NCI-H510A (cell line): ENCODE measurements around the gene HECTD3.
"Not testable (repeated sequence)": the region's sequence is repeated elsewhere in the genome, so short reads cannot be mapped to it uniquely, and the experiment has no call there.

Experiments used
- DNase-seq: peaks from one replicate; lab custom pipeline; 2025; lab: John Stamatoyannopoulos, UW

The HECTD3 gene

DNA sequence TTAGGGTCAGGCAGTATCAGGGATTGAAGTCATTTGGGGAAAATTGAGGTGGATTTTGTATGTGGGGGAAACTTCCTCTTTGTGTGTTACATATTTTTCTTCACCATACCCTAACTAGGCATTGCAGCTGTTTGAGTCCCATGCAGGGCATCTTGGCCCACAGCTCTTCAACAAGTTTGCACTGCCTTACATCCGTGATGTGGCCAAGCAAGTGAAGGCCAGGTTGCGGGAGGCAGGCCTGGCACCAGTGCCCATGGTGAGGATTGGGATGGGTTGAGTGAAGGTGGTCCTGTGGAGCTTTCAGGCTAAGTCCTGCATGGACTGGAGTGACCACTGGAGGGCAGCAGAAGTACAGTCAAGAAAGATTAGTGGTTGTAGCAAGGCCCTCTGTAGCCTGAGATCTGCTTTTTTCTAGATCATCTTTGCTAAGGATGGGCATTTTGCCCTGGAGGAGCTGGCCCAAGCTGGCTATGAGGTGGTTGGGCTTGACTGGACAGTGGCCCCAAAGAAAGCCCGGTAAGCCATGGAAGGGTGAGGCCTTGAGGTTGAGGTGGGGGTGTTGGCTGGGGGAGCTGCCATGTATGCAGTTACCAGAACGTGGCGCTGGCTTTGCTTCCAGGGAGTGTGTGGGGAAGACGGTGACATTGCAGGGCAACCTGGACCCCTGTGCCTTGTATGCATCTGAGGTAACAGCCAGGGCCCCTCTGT is 3.4 kb upstream of the HECTD3 start:
- DNase-seq = peak; percentile 22

DNA sequence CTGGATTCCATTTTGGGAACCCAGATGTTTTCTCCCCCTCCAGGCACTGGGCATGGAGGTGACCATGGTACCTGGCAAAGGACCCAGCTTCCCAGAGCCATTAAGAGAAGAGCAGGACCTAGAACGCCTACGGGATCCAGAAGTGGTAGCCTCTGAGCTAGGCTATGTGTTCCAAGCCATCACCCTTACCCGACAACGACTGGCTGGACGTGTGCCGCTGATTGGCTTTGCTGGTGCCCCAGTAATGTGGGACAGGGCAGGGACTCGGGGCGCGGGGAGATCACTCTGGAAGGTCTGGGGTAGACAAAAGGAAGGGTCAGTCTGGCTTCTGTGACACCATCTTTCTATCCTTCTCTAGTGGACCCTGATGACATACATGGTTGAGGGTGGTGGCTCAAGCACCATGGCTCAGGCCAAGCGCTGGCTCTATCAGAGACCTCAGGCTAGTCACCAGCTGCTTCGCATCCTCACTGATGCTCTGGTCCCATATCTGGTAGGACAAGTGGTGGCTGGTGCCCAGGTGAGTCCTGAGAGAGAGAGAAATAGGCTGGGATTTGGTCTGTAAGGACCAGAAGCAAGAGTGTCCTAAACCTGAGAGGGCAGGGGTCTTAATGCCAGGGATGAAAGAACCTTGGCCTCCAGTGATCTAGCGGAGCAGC is 2.6 kb upstream of the HECTD3 start:
- DNase-seq = no peak

DNA sequence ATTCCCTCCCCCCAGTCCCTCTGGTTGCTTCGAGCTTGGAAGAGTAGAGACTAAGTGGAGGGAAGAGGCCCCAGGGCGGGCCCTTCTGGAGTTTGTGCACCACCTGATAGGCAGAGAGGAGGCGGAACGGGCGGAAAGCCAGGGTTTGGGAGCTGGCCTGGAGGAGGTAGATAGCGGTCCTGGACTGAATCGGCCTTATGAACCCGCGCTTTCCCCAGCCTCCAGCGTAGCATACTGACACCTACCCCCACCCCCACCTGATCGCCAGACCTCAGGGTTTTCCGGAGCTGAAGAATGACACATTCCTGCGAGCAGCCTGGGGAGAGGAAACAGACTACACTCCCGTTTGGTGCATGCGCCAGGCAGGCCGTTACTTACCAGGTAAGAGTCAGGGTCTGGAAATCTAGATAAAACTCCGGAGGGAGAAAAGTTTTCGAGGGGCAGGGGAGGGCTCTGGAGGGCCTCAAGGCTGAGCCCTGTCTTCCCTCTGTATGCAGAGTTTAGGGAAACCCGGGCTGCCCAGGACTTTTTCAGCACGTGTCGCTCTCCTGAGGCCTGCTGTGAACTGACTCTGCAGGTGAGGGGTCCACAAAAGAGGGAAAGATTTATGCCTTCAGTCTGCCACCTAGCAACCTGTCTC is 1.6 kb upstream of the HECTD3 start:
- no peak for DNase-seq

DNA sequence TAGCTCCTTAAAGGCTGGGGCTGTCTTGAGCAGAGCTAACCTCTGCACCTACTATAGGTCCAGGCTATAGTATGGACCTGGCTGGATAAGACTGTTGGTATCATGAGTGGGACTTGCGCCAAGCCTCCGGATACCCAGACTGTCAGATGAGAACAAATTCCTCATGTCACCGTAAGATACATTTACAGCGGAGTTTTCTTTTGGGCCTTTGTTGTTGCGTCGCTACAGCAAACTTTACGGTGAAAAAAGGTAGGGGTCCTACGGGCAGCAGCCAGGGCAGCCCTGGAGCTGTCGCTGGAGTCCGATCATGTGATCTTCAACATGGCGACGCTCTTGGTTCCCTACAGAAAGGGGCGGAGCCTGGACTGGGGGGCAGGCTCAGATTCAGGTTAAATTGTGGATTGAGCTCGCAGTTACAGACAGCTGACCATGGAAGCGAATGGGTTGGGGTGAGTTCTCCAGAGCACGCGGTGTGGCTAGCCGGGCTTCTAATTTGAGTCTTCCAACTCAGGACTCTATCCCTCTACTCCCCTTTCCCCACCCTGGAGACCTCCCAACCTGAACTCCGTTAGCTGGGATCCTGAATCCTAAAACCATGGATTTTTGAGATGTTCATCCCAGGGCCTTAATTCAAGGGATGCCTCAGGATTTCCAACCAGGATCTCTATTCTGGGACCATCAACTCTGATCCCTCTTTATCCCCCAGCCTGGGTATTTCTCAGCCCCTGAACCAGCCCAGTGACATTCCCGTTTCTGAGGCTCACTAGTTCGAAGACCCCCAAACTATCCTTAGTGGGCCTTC is 914 bp upstream of the HECTD3 start, which contains the start of gene UROD:
Gene UROD (plus strand): TSS at position 418 of the 802 bp plus-strand sequence. CDS start 12 bp downstream, at position 430.
- DNase-seq = peak; percentile 88

DNA sequence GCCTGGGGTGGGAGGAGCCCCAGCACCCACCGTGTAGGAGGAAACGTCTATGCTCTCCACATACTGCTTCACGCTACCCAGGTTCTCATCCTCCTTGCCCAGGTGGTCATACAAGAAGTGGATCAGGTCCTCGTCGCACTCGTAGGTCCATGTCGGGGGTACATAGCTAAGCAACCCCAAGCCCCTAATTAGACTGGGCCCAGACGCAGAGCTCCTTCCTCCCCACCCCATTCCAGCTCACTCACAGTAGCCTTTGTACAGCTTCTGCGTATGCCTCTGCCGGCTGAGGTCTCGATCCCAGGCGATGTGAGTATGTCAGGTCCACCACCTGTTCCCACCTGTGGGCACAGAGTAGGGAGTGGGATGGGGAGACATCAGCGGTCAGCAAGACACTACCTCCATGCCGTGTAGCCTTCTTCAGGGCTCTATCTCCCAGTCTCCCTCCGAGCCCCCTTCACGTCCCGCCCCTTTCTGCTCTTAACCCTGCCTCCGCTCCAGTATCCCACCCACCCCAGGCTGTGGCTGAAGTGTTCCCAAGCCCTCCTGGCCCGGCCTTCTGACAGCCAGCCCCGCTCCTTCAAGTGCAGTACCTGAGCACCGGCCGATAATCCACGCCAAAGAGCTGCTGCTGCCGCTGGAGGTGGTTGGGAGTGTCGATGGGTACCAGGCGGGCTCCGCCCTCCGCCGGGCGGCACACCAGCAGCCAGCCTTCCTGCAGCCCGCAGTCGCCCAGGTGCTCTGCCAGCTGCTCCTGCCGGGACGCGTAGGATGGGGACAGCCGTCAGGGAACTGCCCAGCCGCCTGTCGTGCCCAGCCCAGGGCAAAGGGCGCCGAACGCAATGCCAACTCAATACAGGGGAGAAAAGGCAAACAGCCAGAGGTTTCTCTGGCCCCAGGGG is 919 bp downstream of the HECTD3 start:
- peak; percentile 58 for DNase-seq

DNA sequence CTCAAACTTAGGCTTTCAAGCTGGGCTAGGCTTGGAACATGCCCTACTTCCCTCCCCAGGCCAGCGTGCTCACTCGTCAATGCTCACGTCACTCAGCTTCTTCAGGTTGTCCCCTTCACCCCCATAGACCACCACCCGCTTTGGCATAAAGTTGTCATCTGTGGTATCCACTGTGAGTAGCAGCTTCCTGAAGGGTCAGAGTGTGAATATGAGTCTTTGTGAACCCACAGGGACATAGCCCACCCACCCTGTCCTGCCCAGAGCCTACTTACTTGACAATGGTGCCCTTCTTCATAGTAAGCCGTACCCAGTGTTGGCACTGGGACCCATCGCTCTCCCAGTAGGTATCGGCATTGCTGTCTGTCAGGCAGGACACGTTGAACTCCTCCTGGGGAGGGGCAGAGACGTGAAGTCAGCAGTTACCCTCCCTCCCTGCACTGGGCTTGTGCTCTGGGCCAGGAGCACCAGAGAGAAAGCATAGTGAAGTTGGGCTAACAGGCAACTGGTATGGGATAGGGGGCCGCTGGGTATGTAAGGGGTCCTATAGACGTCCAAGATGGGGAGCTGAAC is 1.7 kb downstream of the HECTD3 start:
- no peak for DNase-seq

DNA sequence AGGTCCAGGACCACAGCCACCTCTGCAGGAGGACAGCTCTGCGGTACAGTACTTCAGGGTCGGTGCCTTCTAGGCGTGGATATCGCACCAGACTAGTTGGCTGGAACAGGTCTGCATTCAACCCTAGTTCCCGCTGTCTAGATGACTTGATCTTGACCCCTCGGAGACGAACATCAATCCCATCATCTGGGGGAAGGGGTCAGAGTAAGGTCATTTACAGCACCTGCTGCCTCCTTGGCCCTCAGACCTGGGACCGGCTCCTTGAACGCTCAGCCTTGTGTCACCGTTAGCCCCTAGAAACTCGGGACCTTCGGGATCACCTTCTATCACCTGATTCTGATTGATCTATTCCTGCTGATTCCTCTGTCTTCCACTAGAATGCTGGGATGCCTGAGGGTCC is 2.6 kb downstream of the HECTD3 start:
- DNase-seq = no peak

DNA sequence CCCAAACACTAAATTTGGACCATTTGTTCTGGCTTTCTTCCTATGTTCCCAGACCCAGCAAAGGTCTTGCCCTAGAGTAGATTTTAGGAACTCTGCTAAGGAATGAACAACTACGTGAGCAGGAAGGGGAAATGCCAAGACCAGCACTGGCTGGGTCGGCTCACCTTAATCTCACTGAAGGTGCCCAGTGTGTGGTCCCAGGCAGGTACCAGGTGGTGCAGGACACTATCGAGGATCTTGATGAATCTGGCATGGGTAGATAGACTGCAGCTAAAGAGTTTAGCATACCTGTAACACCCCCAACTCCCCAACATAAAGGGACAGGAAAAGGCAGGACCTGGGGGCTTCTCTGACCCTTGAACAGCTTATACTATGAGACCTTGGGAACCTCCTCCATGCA is 3.0 kb downstream of the HECTD3 start:
- no peak for DNase-seq

DNA sequence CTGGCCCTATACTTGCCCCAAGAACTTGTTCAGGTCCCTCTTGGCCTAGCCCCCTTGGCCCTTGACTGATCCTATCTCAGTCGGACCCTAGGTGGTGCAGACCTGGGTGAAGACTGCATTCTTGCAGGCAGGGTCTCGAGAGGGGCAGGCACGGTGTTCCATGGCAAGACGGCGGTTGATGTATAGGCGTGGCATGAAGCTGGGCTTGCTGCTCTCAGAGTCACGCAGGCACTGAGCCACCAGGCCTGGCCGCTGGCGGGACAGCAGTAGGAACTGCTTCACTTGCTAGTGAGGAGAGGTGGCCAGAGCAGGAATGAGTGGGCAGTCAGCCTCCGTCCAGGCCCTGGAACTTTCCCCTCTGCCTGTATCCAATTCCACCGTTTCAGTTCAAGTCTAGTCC is 3.8 kb downstream of the HECTD3 start:
- no peak for DNase-seq

DNA sequence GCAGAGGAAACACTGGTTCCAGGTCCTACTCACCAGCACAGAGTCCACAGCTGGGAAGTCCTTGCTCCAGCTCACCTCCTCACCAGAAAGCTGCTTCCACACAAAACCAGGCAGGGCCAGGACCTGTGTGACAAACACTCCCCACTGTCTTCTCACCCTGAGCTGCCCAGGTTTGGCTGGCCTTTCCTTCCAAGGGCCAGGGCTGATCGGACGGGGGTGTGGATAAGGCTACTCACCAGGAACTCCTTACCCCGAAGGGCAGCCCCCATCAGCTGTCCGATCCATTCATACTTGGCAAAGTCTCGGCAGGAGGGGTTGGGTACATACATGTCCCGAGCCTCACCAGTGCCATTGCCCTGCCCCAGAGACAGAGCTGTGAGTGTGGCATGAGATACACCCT is 5.4 kb downstream of the HECTD3 start:
- DNase-seq = no peak

DNA sequence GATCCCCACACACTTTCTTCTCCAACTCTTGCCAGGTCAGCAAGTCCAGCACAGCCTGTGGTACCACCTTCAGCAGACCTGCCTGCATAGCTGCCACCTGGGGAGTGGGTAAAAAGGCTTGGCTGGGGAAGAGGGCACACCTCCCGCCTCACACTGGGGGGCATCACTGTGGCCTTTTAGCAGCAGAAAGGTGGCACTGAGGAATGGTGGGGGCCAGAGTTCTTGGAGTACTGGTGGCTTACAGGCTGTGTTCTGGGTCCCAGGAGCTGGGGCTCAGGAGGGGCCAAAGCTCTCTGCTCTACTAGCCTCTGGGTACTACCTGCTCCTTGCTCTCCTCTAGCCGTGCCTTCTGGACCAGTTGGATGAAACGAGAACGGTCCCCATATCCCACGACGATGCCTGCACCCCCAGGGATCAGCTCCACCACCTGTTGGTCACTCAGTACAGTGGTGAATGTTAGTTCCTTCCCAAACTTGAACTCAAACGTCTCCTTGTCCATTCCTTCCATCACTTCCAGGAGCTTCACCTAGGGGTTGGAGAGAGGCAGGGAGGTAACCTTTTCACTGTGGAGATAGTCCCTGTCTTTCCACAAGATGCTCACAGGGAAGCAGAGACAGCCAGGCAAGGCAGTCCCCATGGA is 6.7 kb downstream of the HECTD3 start:
- DNase-seq = no peak

DNA sequence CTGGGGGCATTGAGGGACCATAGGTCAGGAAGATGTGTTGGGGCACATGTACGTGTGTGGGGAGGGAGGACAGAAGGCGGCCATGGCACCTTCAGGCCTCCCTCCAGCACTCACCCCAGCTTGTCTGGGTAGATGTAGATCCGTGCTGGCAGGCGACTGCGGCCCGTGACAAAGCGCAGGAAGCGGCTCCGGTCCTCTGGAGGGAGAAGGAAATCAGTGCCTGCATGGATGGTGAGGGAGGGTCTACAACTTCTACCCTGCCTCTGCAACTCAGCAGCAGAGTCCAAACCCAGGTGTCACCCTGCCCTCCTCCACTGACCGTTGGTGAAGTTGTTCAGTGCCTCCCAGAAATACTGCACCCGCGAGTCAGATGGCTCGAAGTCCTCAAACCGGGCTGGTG is 7.4 kb downstream of the HECTD3 start:
- DNase-seq = no peak

DNA sequence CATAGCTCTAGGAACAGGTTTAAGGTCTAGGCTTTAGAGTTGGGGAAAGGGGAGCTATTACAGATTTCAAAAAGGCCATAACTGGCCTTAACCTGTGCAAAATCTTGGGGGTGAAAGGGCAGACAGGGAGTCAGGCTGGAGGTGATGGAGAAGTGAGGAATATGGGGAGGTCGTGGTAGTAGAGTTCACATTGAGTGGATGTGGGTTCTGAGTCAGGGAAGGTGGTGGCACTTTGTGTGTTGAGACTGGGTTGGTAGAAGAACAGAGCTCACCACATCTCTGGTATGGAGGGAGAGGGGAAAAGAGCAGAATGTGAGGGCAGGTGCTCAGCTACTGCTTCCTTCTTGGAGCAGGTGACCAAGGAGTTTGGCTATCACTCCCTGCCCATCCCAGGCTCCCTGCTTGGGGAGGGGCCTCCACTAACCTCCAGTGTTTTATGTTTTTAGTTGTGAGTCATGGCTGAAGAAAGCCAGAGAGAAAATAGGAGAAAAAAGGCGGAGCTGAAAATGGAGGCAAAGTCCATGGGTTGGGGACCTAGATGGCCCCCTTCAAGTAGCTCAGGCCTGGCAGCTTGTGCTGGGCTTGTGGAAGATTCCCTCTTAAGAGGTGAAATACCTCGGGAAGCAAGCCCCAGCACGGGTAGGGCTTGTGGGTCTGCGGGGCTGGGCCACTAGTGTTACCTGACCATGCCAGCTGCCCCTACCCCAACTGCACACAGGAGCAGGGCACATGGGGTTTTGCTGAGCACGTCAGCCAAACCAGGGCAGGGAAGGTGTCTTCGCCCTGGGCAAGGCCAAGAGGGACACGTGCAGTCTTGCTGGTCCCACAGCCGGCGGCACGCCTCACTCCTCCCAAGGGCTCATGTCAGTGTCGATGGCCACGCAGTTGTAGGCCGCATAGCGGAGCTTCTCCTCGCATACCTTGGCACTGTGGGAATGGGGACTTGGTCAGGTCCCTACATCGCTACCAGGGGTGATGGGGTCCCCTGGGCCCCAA is 8.2 kb downstream of the HECTD3 start:
- DNase-seq = no peak

DNA sequence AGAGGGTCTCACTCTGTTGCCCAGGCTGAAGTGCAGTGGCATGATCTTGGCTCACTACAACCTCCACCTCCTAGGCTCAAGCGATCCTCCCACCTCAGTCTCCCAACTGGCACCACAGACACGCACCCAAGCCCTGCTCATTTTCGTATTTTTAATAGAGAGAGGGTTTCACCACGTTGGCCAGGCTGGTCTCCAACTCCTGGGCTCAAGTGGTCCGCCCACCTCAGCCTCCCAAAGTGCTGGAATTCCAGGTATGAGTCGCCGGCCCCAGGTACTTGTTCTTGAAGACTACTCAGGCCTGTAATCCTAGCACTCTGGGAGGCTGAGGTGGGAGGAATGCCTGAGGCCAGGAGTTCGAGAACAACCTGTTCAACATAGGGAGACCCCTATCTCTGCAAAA is 9.5 kb downstream of the HECTD3 start:
- not testable (repeated sequence) for DNase-seq

DNA sequence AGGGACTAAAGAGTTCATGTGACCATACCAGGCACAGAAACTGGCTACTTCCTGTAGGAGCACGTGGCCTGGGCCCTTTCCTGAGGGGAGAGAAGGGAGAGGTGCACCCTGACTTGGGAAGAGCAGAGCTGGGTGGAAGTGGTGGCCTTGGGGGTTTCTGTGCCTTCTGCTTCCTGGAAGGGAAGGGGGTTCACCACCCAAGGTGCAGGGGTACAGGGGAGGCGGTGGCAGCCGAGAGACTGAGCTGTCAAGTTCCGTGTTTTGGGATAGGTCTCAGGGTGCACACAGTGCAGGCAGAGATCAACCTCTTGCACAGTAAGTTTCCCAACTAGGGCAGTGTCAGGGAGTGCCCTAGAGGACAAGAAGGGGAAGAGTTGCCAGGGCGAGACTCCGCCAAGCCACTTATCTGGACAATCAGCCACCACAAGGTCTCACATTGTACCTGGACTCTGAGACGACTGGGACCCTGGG is 10.1 kb downstream of the HECTD3 start:
- no peak for DNase-seq

DNA sequence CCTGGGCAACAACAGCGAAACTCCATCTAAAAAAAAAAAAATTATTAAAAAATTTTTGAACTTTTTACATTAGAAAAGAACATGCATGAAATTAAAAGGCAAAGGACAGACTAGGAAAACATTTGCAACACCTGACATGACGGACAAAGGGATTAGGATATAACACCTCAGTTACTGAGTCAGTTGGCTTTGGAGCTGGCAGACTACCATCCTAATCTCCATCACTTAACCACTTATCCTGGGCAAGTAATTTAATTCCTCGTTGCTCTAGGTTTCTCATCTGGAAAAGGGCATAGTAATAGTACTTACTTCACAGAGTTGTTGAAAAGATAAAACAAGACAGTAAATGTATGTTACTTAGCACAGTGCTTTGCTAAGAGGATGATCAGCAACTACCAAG is 11.9 kb downstream of the HECTD3 start:
- DNase-seq = no peak

DNA sequence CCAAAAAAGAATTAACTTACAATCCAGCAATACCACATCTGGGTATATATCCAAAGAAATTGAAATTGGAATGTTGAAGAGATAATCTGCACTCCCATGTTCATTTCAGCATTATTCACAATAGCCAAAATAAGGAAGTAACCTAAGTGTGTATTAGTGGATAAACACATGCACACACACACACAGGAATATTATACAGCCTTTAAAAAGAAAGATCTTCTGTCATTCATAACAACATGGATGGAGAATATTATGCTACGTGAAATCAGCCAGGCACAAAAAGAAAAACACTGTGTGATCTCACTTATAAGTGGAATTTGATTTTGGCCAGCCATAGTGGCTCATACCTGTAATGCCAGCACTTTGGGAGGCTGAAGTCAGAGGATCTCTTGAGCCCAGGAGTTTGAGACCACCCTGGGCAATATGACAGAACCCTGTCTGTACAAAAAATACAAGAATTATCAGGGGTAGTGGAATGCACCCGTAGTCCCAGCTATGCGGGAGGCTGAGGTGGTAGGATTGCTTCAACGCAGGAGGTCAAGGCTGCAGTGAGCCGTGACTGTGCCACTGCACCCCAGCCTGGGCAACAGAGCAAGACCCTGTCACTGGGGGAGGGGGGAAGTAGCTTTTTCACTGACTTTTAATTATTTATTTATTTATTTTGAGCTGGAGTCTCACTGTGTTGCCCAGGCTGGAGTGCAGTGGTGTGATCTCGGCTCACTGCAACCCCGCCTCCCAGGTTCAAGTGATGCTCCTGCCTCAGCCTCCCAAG is 15.5 kb downstream of the HECTD3 start:
- no peak for DNase-seq

DNA sequence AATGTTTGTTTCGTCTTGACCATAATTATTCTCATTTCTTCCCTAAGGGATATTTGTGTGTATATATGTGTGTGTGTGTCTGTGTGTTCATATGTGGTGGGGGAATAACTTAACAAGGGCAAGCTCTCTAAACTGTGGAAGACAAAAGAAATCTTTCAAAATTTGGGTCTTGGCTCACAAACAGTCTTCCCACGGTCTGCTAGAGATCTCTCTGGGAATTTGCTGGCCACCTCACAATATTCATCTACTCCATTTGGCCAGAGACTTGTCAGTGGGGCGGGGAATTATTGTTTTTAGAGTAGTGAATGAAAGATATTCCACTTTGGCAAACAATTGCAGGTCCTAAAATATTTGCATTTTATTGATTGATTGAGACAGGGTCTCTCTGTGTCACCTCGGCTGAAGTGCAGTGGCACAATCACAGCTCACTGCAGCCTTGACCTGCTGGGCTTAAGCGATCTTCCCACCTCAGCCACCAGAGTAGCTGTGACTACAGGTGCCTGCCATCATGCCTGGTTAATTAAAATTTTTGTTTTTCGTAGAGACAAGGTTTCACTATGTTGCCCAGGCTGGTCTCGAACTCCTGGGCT is 16.7 kb downstream of the HECTD3 start:
- no peak for DNase-seq
